Suprapubic skin (tissue), 3 donors: ENCODE results near the gene RAP1GDS1.

ENCODE experiments used
- EP300 ChIP-seq: sonication (generic); formaldehyde crosslinking; IDR thresholded peaks from one replicate; pipeline ENCODE4 v1.6.1; 2017; ENCODE audit warnings: antibody characterized with exemption
- POLR2A ChIP-seq, 2 donors: fragments of 450-650 bp; IDR thresholded peaks; one replicate each; pipeline ENCODE4 v1.6.1; 2017; ENCODE audit warnings: antibody characterized with exemption in 2 of 2, mild to moderate bottlenecking in 2 of 2, moderate library complexity in 2 of 2
- TF ChIP-seq, protein P1 (sequence below), 2 donors: fragments of 200-600 bp in 1 of 2; fragments of 450-650 bp in 1 of 2; sonication (generic) in 1 of 2; IDR thresholded peaks; one replicate each; pipeline ENCODE4 v1.5.1; 2016 to 2019; ENCODE audit warnings: antibody characterized with exemption in 2 of 2, mild to moderate bottlenecking in 1 of 2, moderate library complexity in 1 of 2

DNA sequence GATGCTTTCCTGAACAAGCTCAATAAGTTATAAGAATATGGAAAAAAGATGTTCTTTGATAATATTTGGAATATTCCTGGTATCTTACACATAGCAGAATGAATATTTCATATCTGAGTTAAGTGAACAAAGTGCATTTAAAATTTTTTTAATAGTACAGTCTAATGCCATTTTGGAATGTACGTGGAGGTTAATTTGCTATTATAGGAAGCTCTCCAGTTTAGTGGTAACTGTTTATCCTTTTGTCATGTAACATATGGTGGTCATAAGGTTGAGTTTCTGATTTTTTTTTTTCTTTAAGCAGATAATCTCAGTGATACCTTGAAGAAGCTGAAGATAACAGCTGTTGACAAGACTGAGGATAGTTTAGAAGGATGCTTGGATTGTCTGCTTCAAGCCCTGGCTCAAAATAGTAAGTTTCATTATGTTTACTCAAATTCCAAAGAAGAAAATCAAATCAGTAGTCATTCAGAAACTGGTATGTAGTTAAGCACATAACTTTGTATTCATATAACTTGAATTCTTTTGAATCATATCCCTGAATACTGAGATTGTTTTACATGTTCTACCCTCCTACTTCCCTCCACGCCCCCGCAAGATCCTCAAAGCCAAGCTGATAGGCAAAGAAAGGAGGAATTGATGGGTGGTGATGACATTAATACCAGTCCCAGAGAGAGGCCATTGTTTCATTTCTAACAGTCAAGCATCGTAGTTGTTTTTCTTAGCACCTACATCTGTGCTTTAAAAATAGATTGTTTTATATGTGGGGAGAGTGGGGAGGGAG is 32.1 kb downstream of the RAP1GDS1 start:
- TF ChIP-seq, protein P1, sequence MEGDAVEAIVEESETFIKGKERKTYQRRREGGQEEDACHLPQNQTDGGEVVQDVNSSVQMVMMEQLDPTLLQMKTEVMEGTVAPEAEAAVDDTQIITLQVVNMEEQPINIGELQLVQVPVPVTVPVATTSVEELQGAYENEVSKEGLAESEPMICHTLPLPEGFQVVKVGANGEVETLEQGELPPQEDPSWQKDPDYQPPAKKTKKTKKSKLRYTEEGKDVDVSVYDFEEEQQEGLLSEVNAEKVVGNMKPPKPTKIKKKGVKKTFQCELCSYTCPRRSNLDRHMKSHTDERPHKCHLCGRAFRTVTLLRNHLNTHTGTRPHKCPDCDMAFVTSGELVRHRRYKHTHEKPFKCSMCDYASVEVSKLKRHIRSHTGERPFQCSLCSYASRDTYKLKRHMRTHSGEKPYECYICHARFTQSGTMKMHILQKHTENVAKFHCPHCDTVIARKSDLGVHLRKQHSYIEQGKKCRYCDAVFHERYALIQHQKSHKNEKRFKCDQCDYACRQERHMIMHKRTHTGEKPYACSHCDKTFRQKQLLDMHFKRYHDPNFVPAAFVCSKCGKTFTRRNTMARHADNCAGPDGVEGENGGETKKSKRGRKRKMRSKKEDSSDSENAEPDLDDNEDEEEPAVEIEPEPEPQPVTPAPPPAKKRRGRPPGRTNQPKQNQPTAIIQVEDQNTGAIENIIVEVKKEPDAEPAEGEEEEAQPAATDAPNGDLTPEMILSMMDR (IDR thresholded peaks at IDR 0.05), result no peak
- TF ChIP-seq EP300 (no peak), POLR2A (IDR thresholded peaks at IDR 0.05) (no peak)
